Measurements from ENCODE around the gene TMEM184A.

DNA sequence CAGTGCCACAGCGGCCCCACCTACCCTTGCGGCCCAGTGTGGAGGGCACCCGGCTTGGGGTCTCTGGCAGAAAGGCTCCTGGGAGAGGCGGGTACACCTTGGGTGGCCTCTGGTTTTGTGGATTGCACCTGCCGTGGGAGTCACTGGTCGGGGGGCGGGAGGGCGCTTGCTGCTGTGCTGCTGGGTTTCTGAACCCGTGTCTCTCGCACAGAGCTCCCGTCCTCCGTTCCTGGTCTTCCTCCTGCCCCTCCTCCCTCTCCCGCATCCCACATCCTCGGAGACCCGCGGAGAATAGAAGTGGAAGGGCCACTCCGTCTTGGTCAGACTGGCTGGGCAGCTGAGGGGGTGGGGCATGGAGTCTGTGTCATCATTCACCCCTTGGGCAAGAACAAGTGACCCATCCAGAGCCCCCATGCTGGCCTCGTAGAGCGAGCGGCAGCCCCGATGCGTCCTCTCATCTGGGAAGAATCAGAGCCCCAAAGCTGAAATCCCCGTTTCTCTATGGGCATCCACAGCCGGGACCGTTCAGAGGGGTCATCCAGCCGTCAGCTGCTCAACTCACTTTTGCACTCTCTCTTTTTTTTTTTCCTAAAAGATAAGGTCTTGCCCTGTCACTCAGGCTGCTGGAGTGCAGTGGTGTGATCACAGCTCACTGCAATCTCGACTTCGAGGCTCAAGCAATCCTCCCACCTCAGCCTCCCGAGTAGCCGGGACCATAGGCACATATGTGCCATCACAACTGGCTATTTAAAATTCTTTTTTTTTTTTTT, 21.5 kb downstream of the TMEM184A start:
- TF ChIP-seq EZH2 (IDR thresholded peaks at IDR 0.05; ENCODE audit: insufficient read depth, poor library complexity, severe bottlenecking): no peak
- TF ChIP-seq EZH2phosphoT487 (IDR thresholded peaks at IDR 0.05; ENCODE audit: insufficient read depth, low read depth): no peak

Measured in GM23248 (cell line).